GM03348 (cell line): ENCODE results near the gene NBPF6.
A peak's percentile ranks its signal among the peaks of the same experiment; 100 is the strongest.
"Not testable (repeated sequence)": the region's sequence is repeated elsewhere in the genome, so short reads cannot be mapped to it uniquely, and the experiment has no call there.

Source experiments
- DNase-seq: peaks from one replicate; pipeline ENCODE4 v3.0.0; 2012; ENCODE audit warnings: low spot score

The NBPF6 gene

DNA sequence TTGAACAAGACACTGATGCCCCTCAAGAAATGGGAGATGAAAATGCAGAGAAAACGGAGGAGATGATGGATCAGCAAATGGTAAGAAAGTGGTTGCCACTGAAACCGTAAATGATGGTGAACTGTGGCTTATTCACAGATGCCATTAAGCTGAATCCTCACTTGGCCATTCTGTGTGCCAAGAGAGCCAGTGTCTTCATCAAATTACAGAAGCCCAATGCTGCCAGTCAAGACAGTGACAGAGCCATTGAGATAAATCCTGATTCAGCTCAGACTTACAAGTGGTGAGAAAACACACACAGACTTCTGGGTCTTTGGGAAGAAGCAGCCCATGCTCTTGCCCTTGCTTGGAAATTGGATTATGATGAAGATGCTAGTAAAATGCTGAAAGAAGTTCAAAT is 52.5 kb downstream of the NBPF6 start:
- peak; percentile 33 for DNase-seq

DNA sequence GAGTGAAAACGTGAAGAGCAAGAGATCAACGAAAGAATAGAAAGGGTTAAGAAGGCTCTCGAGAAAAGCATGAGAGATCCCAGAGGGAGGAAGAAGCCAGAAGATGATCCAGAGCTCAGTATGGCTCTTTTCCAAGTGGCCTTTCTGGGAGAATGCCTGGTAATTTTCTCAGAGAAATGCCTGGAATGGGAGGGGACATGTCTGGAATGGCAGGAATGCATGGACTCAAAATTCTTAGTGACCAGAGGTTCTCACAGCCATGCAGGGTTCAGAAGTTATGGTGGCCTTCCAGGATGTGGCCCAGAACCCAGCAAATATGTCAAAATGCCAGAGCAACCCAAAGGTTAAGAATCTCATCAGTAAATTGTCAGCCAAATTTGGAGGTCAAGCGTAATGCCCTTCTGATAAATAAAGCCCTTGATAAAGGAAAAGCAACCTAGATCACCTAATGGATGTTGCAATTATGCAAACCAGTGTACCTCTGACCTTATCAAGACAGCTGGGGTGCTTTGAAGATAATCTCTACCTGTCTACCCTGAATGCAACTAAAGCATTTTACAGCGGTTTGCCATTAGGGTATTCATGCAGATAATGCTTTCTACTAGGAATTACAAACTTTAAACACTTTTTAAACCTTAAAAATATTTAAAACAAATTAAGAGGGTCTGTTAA is 53.1 kb downstream of the NBPF6 start:
- peak; percentile 81 for DNase-seq

DNA sequence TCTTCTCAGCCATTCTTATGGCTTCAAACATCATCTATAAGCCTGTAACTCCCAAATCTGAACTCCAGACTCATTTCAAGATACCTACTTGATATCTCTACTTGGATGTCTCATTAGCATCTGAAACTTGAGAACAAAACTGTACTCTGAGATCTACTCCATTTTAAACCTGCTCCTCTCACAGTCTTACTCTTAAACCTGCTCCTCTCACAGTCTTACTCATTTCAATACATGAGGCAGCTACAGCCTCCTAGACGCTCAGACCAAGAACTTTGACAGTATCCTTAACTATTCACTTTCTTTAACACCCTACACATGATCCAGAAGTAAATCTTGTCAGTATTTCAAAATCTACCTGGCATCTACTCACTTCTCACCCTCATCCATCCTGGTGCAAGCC is 54.3 kb downstream of the NBPF6 start:
- no peak for DNase-seq

DNA sequence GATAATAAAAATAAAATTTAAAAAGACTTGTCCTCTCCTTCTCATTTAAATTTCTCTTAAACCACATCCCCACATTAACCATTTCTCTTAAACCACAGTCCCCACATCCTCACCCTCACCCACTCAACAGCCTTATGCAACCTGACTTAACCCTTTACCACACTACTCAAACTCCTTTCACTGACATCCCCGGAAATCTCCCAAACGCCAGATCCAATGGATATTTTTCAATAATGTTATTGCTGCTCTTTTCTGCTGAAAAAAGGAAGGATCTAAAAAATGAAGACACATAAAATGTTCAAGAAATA is 55.6 kb downstream of the NBPF6 start:
- no peak for DNase-seq

DNA sequence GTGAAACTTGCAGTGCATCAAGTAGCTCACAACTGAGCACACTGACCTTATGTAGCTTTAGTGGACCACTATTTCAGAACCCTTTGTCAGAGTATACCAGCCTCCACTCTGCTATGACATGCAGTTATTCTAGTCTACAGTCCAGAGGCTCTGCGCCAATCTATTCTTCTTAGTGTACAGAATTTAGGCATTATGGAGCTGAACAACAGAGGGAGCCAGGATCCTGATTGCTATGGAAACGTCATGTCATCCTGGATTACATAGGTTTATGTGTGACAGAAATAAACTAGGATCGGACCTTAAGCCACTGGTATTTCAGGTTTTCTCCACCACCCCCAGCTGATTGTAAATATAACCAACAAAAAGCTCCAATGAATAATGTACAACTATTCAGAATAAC is 61.6 kb downstream of the NBPF6 start:
- no peak for DNase-seq

DNA sequence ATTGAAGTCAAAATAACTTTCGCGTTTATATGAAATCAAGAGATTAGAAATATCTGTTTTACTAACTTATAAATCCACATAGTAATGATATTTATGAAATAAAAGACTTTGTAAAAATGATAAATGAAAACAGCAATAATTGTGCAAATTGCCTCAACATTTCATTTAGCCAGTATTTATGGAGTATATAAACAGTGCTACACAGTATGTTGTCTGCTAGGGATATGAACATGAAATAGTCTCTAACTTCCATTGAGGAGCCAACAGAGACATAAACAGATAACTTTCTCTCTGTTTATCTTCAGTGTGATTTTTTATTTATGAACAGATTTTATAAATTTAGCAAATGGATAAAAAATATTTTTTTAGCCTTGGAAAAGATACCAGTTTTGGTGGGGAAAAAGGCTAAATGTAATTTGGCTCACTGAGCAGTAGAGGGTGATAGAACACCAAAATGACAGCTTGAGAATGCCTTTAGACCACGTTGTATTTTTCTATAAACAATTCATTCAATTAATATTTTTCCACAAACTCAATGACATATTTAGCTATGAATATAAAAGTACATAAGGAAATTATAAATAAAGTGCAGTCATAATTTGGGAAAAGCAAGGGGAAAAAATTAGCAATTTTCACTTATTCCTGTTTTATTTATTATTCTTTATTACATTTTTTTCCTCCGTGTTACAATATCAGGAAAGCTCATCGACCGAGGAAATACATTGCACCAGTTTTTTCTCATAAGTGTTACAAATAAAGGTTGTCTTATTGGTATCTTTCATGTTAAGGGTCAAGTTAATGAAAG is 62.3 kb downstream of the NBPF6 start:
- DNase-seq, result peak; percentile 26

DNA sequence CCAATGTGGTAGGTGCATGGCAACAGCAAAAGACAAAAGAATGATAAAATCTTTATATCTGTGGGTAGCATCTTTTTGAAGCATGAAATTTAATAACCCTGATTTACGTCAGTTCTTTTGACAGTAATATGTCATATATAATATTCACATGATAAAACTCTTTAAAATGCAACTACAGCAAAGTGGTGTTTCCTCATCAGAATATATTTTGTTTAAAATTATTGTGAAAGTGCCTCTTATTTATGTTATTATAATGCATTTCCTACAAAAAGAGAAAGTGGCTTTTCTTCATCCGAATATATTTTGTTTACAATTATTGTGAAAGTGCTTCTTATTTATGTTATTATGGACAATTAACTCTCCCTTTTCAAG is 62.9 kb downstream of the NBPF6 start:
- no peak for DNase-seq

DNA sequence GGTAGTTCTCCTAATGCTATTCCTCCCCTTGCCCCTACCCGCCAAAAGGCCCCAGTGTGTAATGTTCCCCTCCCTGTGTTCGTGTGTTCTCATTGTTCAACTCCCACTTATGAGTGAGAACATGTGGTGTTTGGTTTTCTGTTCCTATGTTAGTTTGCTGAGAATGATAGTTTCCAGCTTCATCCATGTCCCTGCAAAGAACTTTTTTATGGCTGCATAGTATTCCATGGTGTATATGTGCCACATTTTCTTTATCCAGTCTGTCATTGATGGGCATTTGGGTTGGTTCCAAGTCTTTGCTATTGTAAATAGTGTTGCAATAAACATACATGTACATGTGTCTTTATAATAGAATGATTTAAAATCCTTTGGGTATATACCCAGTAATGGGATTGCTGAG is 63.8 kb downstream of the NBPF6 start:
- not testable (repeated sequence) for DNase-seq

DNA sequence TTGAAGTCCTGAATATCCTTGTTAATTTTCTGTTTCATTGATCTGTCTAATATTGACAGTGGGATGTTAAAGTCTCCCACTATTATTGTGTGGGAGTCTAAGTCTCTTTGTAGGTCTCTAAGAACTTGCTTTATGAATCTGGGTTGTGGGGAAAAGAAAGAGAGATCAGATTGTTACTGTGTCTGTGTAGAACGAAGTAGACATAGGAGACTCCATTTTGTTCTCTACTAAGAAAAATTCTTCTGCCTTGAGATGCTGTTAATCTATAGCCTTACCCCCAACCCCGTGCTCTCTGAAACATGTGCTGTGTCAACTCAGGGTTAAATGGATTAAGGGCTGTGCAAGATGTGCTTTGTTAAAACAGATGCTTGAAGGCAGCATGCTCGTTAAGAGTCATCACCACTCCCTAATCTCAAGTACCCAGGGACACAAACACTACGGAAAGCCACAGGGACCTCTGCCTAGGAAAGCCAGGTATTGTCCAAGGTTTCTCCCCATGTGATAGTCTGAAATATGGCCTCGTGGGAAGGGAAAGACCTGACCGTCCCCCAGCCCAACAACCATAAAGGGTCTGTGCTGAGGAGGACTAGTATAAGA is 67.3 kb downstream of the NBPF6 start:
- DNase-seq, result not testable (repeated sequence)
